ENCODE measurements around the gene SEC16A.

DNA sequence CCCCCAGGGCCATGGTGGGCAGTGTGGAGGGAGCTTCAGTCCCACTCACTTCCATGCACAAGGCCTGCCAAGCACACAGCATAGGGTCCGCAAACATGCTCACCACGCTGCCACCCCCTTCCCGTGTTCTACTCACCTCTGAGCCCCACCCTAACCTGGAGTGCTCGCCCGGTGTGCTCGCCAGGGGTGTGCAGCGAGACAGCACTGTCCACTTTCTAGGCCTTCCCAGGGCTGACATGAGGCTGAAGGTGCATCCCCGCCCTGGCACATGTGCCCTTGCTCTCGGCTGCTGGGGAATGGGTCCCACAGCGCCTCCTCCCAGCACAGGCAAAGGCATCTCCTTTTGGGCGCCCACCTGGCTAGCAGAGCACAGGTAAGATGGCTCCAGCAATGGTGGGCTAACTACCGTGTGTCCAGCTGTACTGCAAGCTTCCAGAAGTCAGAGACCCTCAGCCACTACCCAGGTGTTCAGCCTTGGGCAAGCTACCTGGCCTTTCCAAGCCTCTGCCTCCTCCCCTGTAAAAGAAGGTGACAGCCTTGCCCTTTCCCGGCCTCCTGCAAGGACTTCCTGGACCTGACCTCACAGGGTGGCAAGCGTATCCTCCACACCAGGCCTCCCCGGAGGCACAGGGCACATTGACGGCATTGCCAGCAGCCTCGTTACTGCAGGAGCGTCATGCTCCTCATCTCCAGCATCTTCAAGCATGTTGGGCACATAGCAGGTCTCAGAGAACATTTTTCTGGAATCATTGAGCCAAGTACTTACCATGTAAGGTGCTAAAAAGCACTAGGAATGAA lies 4.2 kb upstream of the SEC16A start:
- TF ChIP-seq, protein P1, sequence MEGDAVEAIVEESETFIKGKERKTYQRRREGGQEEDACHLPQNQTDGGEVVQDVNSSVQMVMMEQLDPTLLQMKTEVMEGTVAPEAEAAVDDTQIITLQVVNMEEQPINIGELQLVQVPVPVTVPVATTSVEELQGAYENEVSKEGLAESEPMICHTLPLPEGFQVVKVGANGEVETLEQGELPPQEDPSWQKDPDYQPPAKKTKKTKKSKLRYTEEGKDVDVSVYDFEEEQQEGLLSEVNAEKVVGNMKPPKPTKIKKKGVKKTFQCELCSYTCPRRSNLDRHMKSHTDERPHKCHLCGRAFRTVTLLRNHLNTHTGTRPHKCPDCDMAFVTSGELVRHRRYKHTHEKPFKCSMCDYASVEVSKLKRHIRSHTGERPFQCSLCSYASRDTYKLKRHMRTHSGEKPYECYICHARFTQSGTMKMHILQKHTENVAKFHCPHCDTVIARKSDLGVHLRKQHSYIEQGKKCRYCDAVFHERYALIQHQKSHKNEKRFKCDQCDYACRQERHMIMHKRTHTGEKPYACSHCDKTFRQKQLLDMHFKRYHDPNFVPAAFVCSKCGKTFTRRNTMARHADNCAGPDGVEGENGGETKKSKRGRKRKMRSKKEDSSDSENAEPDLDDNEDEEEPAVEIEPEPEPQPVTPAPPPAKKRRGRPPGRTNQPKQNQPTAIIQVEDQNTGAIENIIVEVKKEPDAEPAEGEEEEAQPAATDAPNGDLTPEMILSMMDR (conservative IDR thresholded peaks at IDR 0.05 in 1 of 2, IDR thresholded peaks at IDR 0.05 in 1 of 2; ENCODE audit: extremely low read depth in 1 of 2, insufficient read depth in 1 of 2, low read depth in 1 of 2, low read length in 2 of 2) = no peak
- TF ChIP-seq EZH2 (IDR thresholded peaks at IDR 0.05; ENCODE audit: borderline replicate concordance, low read length) = no peak
